Liver (tissue), 3 donors: ENCODE results near the gene MAN2B2.

Experiments used
- EGR1 ChIP-seq, 2 donors: IDR thresholded peaks; 2 replicates each; pipeline ENCODE4 v1.6.1; 2016 to 2018; ENCODE audit warnings: antibody characterized with exemption in 2 of 2, low read depth in 2 of 2
- RAD21 ChIP-seq, 2 donors: IDR thresholded peaks; 2 replicates each; pipeline ENCODE4 v1.6.1; 2016; ENCODE audit warnings: antibody characterized with exemption in 2 of 2, mild to moderate bottlenecking in 2 of 2
- YY1 ChIP-seq: IDR thresholded peaks from 2 replicates; pipeline ENCODE4 v1.6.1; 2016; ENCODE audit warnings: antibody characterized with exemption, mild to moderate bottlenecking
- TF ChIP-seq, protein P1 (sequence below): IDR thresholded peaks from 2 replicates; pipeline ENCODE4 v1.6.1; 2016; ENCODE audit warnings: antibody characterized with exemption
- TF ChIP-seq, protein P2 (sequence below): fragments of 150-350 bp; IDR thresholded peaks from 2 replicates; pipeline ENCODE4 v1.5.1; 2017; ENCODE audit warnings: improper control_type of control experiment, low read depth, low read length; ENCODE audit not compliant: missing input control
- donor health status: healthy.
- donor health status: healthy.

DNA sequence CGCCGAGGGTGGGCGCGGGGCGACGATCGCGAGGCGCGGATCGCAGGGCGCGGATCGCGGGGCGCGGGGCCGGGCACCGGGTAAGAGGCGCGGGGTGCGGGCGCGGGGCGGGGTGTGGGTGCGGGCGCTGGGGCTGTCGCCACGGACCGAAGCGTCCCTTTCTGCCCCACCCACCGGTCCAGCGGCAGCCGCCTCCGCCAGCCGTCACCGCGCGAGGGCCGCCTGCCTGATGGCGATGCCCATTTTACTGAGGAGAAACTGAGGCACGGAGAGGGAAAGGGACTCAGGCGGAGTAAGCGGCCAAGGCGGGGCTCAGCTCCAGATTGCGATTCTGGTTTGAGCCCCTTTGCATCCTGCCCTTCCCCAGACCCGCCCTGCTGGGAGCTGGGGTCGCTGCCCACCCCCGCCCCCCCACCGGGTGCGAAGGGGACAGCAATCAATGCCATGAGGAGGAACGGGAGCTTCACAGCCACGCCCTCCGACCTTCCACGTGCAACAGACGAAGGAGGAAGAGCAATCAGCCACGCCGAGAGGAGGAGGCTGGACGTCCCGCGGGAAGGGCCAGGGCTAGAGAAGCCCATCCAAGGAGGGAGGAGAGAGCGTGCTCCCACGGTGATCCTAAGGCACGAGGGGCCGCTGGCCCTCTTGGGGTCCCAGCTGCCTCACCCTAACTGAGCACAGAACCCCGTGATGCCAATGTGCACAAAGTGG, 10.9 kb upstream of the MAN2B2 start:
- TF ChIP-seq, protein P1, sequence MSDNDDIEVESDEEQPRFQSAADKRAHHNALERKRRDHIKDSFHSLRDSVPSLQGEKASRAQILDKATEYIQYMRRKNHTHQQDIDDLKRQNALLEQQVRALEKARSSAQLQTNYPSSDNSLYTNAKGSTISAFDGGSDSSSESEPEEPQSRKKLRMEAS: no peak
- TF ChIP-seq, protein P2, sequence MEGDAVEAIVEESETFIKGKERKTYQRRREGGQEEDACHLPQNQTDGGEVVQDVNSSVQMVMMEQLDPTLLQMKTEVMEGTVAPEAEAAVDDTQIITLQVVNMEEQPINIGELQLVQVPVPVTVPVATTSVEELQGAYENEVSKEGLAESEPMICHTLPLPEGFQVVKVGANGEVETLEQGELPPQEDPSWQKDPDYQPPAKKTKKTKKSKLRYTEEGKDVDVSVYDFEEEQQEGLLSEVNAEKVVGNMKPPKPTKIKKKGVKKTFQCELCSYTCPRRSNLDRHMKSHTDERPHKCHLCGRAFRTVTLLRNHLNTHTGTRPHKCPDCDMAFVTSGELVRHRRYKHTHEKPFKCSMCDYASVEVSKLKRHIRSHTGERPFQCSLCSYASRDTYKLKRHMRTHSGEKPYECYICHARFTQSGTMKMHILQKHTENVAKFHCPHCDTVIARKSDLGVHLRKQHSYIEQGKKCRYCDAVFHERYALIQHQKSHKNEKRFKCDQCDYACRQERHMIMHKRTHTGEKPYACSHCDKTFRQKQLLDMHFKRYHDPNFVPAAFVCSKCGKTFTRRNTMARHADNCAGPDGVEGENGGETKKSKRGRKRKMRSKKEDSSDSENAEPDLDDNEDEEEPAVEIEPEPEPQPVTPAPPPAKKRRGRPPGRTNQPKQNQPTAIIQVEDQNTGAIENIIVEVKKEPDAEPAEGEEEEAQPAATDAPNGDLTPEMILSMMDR: no peak
- no peak for TF ChIP-seq YY1
- no peak for TF ChIP-seq RAD21 (IDR thresholded peaks at IDR 0.05)
- TF ChIP-seq EGR1 (IDR thresholded peaks at IDR 0.05; ENCODE audit: low read depth in 2 of 2): no peak
